Adrenal gland (tissue), 5 donors: ENCODE results near the gene FBLIM1.

Experiments used
- CTCF ChIP-seq, 6 experiments: fragments of 450-650 bp in 4 of 6; fragments of 200-600 bp in 2 of 6; sonication (generic) in 1 of 6; IDR thresholded peaks; 1 replicate in 5 of 6; 2 replicates in 1 of 6; pipeline versions ENCODE4 v1.5.1 to v1.8.0; 2016 to 2021; ENCODE audit warnings: antibody characterized with exemption in 6 of 6, mild to moderate bottlenecking in 2 of 6, moderate library complexity in 1 of 6
- POLR2A ChIP-seq, 2 donors: fragments of 450-650 bp; IDR thresholded peaks; one replicate each; pipeline ENCODE4 v1.6.1; 2017; ENCODE audit warnings: antibody characterized with exemption in 2 of 2, mild to moderate bottlenecking in 2 of 2, moderate library complexity in 1 of 2
- donor health status: DM: no; HTN: no; CAD: no.

DNA sequence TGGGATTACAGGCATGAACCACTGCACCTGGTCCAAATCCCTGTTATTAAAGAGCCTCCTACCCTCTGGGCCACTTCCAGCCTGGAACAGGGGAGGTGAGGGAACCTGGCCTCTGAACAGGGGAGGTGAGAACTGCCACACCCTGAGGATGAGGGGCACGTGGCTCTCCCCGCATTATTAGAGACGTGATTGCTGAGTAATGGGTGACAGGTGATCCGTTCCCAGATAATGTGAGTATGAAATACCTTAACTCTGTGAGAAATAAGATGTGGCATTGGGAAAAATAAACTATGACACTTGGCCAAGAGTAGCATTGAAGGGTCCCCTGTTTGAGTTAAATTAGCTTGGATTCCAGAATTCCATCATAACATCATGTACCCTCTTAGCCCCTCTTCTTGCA is 36.2 kb upstream of the FBLIM1 start:
- TF ChIP-seq CTCF (IDR thresholded peaks at IDR 0.05) (no peak), POLR2A (IDR thresholded peaks at IDR 0.05) (no peak)
